ENCODE results near the gene GSK3A. TPM values are rescaled to one million over a fixed set of nuclear protein-coding genes. Genes with fewer than 3 reads are reported as not detected.

GSK3A gene
- total RNA-seq (2014; rRNA removed; shearing (Covaris generic)), result 25.6 and 32.8 TPM in 2 replicates
- 73.7 and 82.7 TPM in 2 replicates for polyA plus RNA-seq (2015; cell fraction: cytosol; rRNA removed)
- 51.2 and 53.8 TPM in 2 replicates for polyA plus RNA-seq (2015; cell fraction: nucleus; rRNA removed)

DNA sequence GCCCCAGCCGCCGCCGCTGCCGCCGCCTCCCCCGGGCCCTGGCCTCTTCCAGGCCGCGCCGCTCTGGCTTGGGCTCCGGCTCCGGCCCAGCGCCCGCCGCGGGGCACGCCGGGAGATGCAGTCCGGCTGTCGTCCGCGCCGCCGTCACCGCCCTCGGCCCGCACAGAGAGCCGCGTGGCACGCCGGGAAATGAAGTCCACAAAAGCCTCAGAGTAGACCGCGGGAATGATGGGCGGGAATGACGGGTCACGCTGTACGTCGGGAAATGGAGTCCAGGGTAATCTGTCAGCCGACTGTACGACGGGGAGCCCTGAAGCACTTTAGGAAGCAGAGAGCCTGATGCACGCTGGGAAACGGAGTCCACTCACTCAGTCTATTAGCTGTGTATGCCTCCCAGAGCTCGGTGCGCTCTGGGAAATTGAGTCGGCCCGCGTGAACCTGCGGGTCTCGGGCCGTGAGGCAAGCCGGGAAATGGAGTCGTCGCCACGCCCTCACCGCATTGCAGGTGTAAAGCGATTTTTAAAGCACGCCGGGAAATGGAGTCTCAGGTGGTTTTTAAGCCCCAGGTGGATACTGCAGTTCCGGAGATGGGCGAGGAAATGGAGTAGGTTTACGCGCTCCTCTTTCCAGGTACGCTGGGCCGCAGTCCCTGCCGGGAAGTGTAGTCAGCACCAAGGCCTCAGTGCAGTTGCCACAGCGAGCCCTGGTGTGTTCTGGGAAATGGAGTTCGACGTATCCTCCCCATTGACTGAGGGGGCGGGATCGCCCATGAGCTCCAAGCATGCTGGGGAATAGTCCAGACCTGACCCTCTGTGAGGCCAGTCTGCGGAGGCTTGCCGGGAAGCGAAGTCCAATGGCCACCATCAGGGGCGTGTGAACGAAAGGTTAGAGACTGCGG is at the start of gene GSK3A:
GSK3A (minus strand) TSS at position 91 of the 898 bp plus-strand sequence. CDS start 137 bp downstream, outside the sequence.
- DNase-seq (ENCODE audit: low read depth), result peak; percentile 99

GRCh38 chr19:42291435-42291810 is 49.0 kb upstream of the GSK3A start:
- DNase-seq (ENCODE audit: low read depth), result no peak

GRCh38 chr19:42290523-42291434 is 48.4 kb upstream of the GSK3A start:
- DNase-seq (ENCODE audit: low read depth), result peak; percentile 44

DNA sequence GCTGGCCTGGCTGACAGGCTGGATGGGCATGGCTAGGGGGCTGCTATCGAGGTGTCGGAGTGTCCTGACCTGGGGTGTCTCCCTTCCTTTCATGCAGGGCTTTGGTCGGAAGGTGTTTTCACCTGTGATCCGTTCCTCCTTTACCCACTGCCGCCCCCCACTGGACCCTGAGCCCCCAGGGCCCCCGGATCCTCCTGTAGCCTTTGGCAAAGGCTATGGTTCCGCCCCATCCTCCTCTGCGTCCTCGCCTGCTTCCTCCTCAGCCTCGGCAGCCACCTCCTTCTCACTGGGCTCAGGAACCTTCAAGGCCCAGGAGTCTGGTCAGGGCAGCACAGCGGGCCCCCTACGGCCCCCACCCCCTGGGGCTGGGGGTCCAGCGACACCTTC is 47.7 kb upstream of the GSK3A start:
- DNase-seq (ENCODE audit: low read depth), result no peak

DNA sequence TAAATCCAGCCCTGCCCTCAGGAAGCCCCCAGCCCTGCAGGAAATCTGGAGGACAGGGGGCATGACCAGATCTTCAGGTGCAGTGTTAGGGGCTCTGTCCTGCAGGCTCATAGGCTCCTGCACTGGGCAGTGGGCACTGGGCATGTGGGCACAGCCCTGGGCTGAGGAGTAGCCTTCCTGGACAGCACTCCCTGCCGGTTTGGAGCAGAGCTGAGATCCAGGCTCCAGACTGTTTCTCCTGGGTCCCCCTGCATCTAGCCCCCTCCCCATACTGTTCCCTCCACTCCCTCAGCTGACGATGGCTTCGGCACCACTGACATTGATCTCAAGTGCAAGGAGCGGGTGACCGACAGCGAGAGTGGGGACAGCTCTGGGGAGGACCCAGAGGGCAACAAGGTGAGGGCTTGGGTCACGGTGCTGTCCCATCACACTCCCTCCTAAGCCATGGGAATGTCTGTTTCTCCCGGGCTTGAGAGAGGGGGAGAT is 47.2 kb upstream of the GSK3A start:
- no peak for DNase-seq (ENCODE audit: low read depth)

GRCh38 chr19:42288881-42289555 is 46.6 kb upstream of the GSK3A start:
- DNase-seq (ENCODE audit: low read depth), result no peak

- no peak for DNase-seq (ENCODE audit: low read depth)
These were observed 46.0 kb upstream of the GSK3A start for GRCh38 chr19:42288387-42288786.

DNA sequence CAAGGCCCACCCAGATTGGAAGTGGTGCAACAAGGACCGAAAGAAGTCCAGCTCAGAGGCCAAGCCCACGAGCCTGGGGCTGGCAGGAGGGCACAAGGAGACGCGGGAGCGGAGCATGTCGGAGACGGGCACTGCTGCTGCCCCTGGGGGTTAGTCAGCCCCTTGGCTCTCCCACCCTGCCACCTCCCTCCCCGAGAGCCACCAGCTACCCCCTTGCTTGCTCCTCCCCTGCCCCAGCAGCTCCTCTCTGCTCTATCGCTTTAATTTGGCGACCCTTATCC is 45.4 kb upstream of the GSK3A start:
- DNase-seq (ENCODE audit: low read depth), result no peak

GRCh38 chr19:42287017-42287826 is 44.8 kb upstream of the GSK3A start:
- DNase-seq (ENCODE audit: low read depth), result no peak

DNA sequence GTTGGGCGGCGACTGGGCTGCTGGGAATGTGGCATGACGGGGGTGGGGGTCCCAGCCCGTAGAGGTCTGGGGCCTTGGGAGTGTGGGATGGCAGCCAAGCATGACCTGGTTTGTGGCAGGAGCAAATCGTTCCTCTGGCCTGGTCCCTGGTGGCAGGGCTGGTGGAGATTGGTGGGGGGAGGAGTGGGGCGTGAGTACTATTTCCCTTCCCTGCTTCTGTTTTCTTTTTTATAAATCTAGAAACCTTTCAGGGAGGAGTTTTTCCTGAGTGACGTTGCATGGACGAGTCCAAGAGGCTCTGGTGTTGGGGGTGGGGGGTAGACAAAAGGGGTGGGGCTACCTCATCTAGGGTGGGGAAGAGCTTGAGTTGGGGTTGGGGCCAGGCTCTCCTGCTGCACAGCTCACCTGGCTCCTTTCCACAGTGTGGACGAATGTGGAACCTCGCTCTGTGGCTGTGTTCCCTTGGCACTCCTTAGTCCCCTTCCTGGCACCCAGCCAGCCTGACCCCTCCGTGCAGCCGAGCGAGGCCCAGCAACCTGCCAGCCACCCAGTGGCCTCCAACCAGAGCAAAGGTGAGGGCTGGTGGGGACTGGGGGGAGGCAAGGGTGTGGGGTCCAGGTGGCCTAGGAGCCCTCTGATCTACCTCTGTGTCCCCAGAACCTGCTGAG is 44.1 kb upstream of the GSK3A start:
- no peak for DNase-seq (ENCODE audit: low read depth)

- no peak for DNase-seq (ENCODE audit: low read depth)
These were observed 43.6 kb upstream of the GSK3A start for GRCh38 chr19:42285988-42286348.

DNA sequence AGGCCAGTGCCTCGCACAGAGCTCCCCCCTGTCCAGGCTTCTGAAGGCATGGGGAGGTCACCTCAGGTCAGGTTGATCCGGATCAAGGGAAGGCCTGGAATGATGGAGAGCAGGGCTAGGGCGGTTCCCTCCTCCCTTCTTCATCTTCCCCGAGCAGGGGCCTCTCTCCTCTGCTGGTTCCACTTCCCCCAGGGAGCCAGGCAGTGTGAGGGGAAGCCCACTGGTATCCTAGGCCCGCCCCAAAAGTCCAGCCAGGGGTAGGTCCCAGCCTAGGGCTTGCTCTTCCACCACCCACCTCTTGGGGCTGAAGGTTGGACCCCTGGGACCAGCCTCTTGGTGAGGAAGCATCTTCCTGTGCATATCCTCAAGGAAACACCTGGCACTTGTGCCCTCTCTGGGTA is 43.1 kb upstream of the GSK3A start:
- no peak for DNase-seq (ENCODE audit: low read depth)

GRCh38 chr19:42284591-42285341 is 42.4 kb upstream of the GSK3A start:
- no peak for DNase-seq (ENCODE audit: low read depth)

DNA sequence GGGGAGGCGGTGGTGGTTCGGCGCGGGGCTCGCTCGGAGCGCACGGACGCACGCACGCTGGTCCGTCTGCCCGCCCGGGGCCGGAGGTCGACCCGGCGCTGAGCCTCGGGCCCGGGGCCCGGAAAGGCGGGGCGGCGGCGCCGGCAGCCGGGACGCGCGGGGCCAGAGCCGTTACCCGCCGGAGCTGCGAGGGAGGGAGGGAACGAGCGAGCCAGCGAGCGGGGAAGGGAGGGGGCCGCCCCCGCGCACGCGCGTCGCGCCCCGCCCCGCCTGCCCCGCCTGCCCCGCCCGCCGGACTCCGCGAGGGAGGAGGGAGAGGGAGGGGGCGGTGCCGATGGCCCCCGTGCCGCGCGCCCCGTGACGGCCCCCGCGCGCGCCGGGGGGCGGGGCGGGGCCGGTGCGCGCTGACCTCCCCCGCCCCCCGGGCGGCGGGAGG is 41.7 kb upstream of the GSK3A start:
- DNase-seq (ENCODE audit: low read depth), result no peak

- DNase-seq (ENCODE audit: low read depth), result peak; percentile 71
These were observed 41.0 kb upstream of the GSK3A start for GRCh38 chr19:42283188-42284065.

DNA sequence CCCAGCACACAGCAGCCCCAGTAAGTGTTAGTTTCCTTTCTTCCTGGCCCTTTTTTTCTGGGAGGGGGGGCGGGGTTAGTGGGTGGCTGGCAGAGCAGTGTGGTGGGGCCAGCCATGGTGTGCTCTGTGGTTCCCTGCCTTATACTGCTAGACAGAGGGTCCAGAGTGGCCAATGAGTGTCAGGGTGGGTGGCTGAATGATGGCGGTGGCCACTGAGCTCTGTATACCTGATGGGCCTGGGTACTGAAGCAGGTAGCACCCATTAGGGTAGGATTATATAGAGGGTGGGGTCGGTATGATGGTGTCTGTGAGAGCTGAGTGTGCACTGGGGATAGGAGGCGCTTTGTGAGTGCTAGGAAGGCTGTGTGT is 40.4 kb upstream of the GSK3A start:
- DNase-seq (ENCODE audit: low read depth), result no peak

DNA sequence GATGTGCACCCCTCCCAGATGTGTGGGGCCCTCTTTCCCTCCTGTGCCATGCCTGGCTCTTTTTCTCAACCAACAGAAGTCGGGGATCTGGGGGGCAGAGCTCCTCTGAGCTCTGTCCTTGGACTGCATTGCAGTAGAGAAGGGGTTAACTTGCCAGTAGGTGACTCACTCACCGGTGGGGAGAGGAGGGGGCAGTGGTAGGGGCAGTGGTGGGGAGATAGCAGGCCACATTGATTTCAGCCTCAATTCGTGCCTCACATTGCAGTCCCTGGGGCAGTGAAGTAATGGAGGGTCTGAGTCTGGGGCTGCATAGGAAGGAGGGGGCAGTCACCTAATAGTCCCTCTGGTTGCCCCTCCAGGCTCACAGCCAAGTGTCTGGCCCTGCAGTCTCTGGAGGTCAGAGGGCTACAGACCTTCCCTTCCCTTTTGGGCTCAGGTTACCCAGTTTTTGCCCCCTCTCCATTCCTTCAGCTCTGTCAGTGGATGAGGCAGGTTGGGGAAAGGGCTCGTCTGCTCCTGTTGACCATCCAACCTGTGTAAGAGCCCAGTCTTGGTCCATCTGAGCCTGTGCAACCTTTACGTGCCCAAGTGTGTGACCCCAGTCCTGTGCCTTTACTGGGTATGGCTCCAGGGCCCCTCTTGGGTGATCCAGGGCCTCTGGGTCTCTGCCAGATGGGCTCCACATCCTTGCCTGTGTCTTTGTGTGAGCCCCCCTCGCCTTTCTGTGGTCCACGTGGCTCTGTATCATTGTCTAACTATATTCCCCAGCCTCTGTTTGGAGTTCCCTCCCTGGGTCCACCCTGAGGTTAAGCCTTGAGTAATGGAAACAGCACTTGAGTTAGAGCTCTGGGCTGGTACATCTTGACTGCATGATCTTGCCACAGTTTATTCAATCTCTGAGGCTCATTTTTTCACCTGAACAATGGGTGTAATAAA is 39.7 kb upstream of the GSK3A start:
- peak; percentile 29 for DNase-seq (ENCODE audit: low read depth)

All from HT1080 (cell line).